Renal cortical epithelial cell (primary cell): ENCODE data around the gene TJP3. TPM values are rescaled to one million over a fixed set of nuclear protein-coding genes. Genes with fewer than 3 reads are reported as not detected.

Source experiments
- DNase-seq: peaks from one replicate; pipeline ENCODE4 v3.0.0-alpha.2; 2011; ENCODE audit warnings: low read depth
- total RNA-seq: library from RNA; depleted of rRNA; stranded (reverse); fragments of >200 nt; gene quantifications from 2 replicates; pipeline ENCODE4 v1.2.3, GENCODE V29; 2014

The TJP3 gene
- total RNA-seq, 1 donor from 2014 or later: 1.1 TPM

- DNase-seq: no peak
Measured at GRCh38 chr19:3768748-3769099, 60.5 kb downstream of the TJP3 start.

GRCh38 chr19:3769494-3769893 lies 61.3 kb downstream of the TJP3 start:
- DNase-seq: no peak

- DNase-seq: no peak
Measured at GRCh38 chr19:3770136-3770999, 62.2 kb downstream of the TJP3 start.

DNA sequence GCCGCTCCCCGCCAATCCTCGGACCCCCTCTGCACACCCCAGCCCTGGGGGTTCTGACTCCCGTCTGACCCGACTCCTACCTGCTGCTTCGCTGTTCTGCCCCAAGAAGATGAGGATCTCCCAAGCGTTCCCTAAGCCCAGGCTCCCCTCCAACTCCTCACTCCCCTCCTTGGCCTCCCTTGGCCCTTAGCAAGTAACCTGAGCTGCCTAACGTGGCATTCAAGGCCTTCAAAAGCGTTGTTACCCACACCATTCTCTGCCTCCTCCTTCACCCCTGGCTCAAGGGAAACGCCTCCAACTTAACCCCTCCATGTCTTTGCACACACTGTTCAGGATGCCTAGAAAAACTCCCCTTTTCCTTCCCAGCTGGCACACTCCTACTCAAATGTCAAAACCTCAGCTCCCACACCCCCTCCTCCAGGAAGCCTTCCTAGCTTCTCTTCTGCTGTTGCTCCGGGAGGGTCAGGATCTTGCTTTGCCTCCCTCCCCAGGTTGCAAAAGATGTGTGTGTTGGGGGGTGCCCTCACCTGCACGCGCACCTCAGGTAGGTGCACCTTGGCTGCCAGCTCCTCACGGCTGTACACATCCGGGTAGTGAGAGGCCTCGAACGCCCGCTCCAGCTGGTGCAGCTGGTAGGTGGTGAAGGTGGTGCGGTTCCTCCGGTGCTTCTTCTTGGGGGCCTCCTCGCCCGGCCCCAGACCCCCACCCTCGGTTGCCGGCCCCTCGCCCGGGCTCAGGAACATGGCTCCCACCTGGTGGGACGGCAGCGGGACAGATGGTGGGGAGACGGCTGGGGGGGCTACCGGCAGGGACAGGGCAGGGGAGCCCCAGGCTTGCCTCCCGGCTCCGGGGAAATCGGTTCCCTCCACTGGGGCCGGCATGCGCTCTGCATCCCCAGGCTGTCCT lies 63.1 kb downstream of the TJP3 start:
- no peak for DNase-seq

DNA sequence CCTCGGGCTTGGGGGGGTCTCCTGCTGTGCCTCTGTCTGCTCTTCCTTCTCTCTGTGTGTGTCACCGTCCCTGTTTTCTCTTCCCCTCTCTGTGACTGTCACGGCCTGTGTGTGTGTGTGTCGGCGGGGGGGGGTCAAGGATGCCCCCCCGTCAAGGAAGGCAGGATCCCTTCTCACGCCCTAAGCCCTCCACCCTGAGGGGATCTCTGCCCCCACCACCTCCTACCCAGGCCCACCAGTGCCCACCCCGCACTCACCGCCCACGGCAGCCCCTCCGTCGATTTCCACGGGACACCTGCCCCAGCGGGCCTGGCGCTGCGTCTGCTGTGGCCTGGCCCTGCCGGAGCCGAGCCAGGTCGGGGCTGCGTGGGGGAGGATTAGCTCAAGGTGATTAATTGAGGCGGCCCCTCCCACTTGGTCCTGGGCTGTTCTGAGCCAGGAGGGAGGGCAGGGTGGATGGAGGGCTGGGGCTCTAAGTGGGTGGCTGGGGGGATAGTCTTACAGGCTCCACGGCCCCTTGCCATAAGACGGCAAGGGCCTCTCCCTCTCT lies 63.8 kb downstream of the TJP3 start, which contains the start of gene RAX2:
Gene RAX2 (minus strand): TSS at position 323 of the 550 bp plus-strand sequence. CDS start 486 bp downstream, outside the sequence.
- no peak for DNase-seq

GRCh38 chr19:3773814-3774515 lies 65.8 kb downstream of the TJP3 start:
- DNase-seq: no peak

DNA sequence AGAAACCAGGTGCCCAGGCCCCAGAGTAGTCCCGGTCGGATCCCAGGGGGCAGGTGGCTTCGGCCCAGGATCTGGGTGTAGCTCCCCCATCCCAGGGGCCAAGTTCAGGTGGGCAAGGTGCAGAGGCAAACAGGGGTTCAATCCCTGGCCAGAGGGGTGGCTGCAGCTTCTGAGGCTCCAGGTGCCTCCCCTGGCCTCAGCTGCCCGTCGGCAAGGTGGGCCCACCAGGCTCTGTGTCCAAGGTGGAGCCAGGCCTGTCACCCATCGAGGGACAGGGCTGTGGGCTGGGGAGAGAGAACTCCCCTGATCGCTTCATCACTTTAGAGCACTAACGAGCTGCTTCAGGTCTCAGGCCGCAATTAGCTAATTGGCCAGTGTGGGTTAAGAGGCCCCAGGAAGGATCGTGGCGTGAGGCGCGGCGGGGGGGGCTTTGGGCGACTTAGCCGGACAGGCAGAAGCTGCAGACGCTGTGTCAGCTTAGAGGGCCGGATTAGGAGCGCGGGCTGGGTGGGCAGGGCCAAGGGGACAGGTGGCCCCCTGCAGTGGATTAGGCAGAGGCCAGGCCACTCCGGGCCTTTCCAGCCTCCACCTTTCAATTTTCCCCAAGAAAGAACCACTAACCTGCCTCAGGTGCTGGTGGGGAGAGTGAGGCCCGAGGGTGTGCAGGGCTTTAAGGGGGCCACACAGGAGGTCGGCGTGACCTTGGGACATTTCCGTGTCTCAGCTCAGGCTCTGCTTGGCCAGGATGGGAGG lies 66.6 kb downstream of the TJP3 start:
- no peak for DNase-seq

DNA sequence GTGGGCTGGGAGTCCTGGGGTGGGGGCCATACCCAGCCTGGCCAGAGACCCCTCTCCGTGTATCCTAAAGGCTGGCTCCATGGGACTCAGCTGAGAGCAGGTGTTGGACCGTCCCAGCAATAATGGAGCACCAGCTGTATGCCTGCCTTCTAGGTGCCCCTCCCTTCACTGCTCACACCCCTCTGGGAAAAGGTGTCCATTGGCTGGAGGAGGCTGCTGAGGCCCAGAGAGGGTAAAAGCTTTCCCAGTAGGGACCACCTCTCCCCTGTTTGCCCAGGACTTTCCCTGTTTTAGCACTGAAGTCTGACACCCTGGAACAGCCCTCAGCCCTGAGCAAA lies 67.2 kb downstream of the TJP3 start:
- no peak for DNase-seq

DNA sequence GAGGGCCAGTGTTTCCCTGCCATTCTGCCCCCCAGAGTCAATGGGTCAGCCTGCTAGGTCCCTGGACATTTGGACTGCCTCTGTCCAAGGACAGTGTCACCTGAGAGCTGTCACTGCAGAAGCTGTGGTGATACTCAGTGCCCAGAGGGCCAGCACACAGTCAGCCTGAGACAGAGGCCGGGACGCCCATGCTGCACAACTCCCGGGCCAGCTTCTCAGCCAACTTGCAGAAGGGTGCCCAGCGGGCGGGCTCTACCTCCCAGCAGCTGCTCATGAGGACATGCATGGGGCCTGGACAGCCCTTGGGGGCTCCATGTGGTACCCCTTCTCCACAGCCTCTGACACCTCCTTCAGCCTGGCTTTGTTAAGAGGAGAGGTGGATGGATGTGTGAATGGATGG lies 67.6 kb downstream of the TJP3 start:
- no peak for DNase-seq

GRCh38 chr19:3776479-3777040 lies 68.4 kb downstream of the TJP3 start:
- DNase-seq: no peak

- no peak for DNase-seq
Measured at GRCh38 chr19:3778104-3778867, 70.1 kb downstream of the TJP3 start.

DNA sequence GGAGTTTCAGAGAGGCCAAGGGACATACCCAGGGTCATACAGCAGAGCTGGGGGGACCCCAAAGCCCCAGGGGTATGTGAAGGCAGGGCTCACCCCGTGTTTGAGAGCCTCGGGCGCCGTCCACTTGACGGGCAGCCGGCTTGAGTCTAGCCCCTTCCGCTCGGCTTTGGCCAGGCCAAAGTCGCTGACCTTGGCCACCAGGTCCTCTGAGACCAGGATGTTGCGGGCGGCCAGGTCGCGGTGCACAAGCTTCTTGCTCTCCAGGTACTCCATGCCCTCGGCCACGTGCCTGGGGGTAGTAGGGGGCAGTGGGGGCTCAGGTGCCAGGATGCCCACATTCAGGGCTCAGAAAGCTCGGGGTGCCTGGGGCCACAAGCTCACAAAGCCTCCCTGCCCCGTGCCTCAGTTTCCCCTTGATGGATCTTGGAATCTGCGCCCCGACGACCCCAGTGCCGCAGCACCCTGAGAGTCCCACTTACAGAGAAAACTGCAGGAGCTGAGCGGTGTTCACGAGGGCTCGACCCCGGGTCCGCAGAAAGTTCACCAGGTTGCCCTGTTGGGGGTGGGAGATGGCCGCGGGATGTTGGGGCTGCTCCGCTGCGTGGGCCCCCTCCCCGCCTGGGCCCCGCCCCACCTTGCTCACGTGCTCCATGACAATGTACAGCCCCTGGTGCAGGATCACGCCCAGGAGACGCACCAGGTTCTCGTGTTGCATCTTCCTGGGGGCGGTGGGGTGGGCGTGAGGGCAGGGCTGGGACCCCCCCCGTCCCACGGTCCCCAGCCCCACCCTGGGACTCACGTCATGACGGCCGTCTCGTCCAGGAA lies 70.9 kb downstream of the TJP3 start:
- DNase-seq: no peak

- DNase-seq: no peak
Measured at GRCh38 chr19:3780786-3781304, 72.7 kb downstream of the TJP3 start.

DNA sequence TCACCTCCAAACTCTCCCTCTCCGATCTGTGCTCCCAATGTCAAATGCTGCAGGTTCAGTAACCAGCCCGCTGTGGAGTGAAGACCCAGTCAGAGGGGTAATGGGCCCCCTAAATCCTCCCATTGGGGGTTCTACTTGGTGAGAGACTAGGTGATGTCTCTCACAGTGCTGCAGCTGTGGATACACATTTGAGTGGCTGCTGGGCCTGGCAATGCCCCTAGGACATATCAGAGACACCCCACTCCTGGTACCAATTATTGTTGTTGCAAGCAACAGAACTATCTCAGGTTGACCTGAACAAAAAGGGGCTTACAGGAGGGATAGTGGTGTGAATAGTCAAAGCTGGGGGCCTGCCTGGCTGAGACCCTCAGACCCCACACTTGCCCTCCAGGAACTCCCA lies 73.4 kb downstream of the TJP3 start:
- no peak for DNase-seq

- no peak for DNase-seq
Measured at GRCh38 chr19:3782330-3782729, 74.1 kb downstream of the TJP3 start.

GRCh38 chr19:3782903-3783302 lies 74.7 kb downstream of the TJP3 start:
- DNase-seq: no peak

- no peak for DNase-seq
Measured at GRCh38 chr19:3783660-3784584, 75.7 kb downstream of the TJP3 start.
